Loucy (cell line): ENCODE results near the gene FAM114A2.

Source experiments
- EZH2phosphoT487 ChIP-seq: fragments of 200-600 bp; IDR thresholded peaks from 2 replicates; pipeline ENCODE4 v1.6.1; 2018; ENCODE audit warnings: antibody characterized with exemption, mild to moderate bottlenecking, moderate library complexity, borderline replicate concordance
- TF ChIP-seq, protein P1 (sequence below): fragments of 200-600 bp; sonication (generic); conservative IDR thresholded peaks from 2 replicates; pipeline ENCODE4 v1.5.1; 2014; ENCODE audit warnings: mild to moderate bottlenecking, antibody characterized with exemption, low read length

DNA sequence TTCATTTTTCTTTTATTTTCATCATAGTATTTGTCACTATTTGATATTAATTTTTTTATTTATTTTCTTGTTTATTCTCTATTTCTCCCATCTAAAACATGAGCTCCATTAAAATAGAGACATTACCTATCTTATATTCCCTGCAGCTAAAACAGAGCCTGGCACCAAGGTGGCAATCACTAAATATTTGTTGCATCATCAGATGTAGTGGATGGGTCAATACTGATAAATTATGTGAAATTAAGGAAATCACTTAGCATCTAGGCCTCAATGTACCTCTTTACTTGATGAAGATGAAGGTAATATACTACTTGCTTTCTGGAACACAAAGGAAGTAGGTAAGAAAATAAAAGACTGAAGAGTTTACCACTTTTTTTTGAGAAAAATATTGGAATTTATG, 24.7 kb upstream of the FAM114A2 start:
- TF ChIP-seq, protein P1, sequence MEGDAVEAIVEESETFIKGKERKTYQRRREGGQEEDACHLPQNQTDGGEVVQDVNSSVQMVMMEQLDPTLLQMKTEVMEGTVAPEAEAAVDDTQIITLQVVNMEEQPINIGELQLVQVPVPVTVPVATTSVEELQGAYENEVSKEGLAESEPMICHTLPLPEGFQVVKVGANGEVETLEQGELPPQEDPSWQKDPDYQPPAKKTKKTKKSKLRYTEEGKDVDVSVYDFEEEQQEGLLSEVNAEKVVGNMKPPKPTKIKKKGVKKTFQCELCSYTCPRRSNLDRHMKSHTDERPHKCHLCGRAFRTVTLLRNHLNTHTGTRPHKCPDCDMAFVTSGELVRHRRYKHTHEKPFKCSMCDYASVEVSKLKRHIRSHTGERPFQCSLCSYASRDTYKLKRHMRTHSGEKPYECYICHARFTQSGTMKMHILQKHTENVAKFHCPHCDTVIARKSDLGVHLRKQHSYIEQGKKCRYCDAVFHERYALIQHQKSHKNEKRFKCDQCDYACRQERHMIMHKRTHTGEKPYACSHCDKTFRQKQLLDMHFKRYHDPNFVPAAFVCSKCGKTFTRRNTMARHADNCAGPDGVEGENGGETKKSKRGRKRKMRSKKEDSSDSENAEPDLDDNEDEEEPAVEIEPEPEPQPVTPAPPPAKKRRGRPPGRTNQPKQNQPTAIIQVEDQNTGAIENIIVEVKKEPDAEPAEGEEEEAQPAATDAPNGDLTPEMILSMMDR, result no peak
- no peak for TF ChIP-seq EZH2phosphoT487
